A549 (cell line): ENCODE data around the gene ITGB8. TPM values are rescaled to one million over a fixed set of nuclear protein-coding genes. Genes with fewer than 3 reads are reported as not detected.

Source experiments
- ATAC-seq, 2 experiments: fragments of 200-7000 bp in 1 of 2; fragments of >200 bp in 1 of 2; cut with Nextera tagmentation in 1 of 2; cut with Tn5 transposase in 1 of 2; 3 replicates each; pipeline versions ENCODE4 v1.8.0 to v1.9.1; 2018 to 2020; ENCODE audit warnings: mild to moderate bottlenecking in 1 of 2, moderate library complexity in 1 of 2
- CTCF ChIA-PET: fragments of 300-600 bp; sonication (Branson Sonifier 250); formaldehyde crosslinking; extraction: SDS; loops from one replicate; lab custom pipeline; 2021; ENCODE audit warnings: antibody characterized with exemption, inconsistent platforms; lab: Yijun Ruan, JAX
- POLR2A ChIA-PET: fragments of 350-600 bp; formaldehyde crosslinking; extraction: SDS; loops from one replicate; lab custom pipeline; 2021; ENCODE audit warnings: antibody characterized with exemption, inconsistent platforms; lab: Yijun Ruan, JAX
- DNase-seq, 2 experiments: peaks; one replicate each; pipeline versions ENCODE4 v3.0.0 to v3.0.0-alpha.2; 2011 to 2016; ENCODE audit warnings: low read depth in 1 of 2, low spot score in 1 of 2
- FAIRE-seq: peaks from 2 replicates; lab custom pipeline; 2011; peaks lifted over from hg19 to GRCh38; lab: Jason Lieb, UNC
- H3K27ac ChIP-seq, 2 experiments: fragments of >200 bp; sonication (Bioruptor Twin); formaldehyde crosslinking; 3 replicates each; pipeline ENCODE4 v1.5.1; 2016 to 2017
- H3K4me1 ChIP-seq: fragments of >200 bp; sonication (Bioruptor Twin); formaldehyde crosslinking; 3 replicates; pipeline ENCODE4 v1.6.1; 2016
- H3K4me2 ChIP-seq: fragments of >200 bp; sonication (Bioruptor Twin); formaldehyde crosslinking; 3 replicates; pipeline ENCODE4 v1.6.1; 2016
- H3K4me3 ChIP-seq: fragments of >200 bp; sonication (Bioruptor Twin); formaldehyde crosslinking; 3 replicates; pipeline ENCODE4 v1.5.1; 2016
- H3K9me3 ChIP-seq: fragments of >200 bp; sonication (Bioruptor Twin); formaldehyde crosslinking; 3 replicates; pipeline ENCODE4 v1.6.1; 2016
- EHF ChIP-seq: fragments of 250-450 bp; sonication (Bioruptor Pico); IDR thresholded peaks from 2 replicates; pipeline ENCODE4 v1.5.0; 2020; ENCODE audit warnings: mild to moderate bottlenecking
- EP300 ChIP-seq, 2 experiments: fragments of >200 bp; sonication (Bioruptor Twin); formaldehyde crosslinking; IDR thresholded peaks; 2 replicates in 1 of 2; 3 replicates in 1 of 2; pipeline ENCODE4 v1.6.1; 2016 to 2017
- FOSB ChIP-seq: fragments of 250-450 bp; sonication (Bioruptor Pico); IDR thresholded peaks from 2 replicates; pipeline ENCODE4 v1.5.0; 2020; ENCODE audit warnings: mild to moderate bottlenecking, moderate library complexity
- FOSL2 ChIP-seq, 2 experiments: fragments of 450-650 bp in 1 of 2; fragments of >200 bp in 1 of 2; sonication (Bioruptor Twin) in 1 of 2; formaldehyde crosslinking; IDR thresholded peaks; 2 replicates each; pipeline versions ENCODE4 v1.5.0 to v1.6.1; 2016 to 2020; ENCODE audit warnings: mild to moderate bottlenecking in 1 of 2, moderate library complexity in 1 of 2
- GATA3 ChIP-seq: IDR thresholded peaks from 2 replicates; pipeline ENCODE4 v1.6.1; 2012; ENCODE audit warnings: borderline replicate concordance
- HEYL ChIP-seq: fragments of 250-450 bp; sonication (Bioruptor Pico); IDR thresholded peaks from 2 replicates; pipeline ENCODE4 v1.8.0; 2021; ENCODE audit warnings: mild to moderate bottlenecking, moderate library complexity
- MAZ ChIP-seq: fragments of 150-350 bp; IDR thresholded peaks from 2 replicates; pipeline ENCODE4 v1.6.1; 2014; ENCODE audit warnings: antibody characterized with exemption, low read depth, low read length, borderline replicate concordance
- NFE2L2 ChIP-seq: fragments of 150-350 bp; conservative IDR thresholded peaks from 2 replicates; pipeline ENCODE4 v1.6.1; 2014; ENCODE audit warnings: low read length
- NPAS2 ChIP-seq: fragments of 250-450 bp; sonication (Bioruptor Pico); IDR thresholded peaks from 2 replicates; pipeline ENCODE4 v1.8.0; 2022; ENCODE audit warnings: mild to moderate bottlenecking, moderate library complexity, borderline replicate concordance
- NR3C1 ChIP-seq: fragments of >200 bp; sonication (Bioruptor Twin); formaldehyde crosslinking; IDR thresholded peaks from 3 replicates; pipeline ENCODE4 v1.6.1; 2017
- PHF8 ChIP-seq: fragments of 200-600 bp; sonication (generic); IDR thresholded peaks from 2 replicates; pipeline ENCODE4 v1.6.1; 2016; ENCODE audit warnings: low read depth, mild to moderate bottlenecking, antibody characterized with exemption, moderate library complexity, borderline replicate concordance
- RAD21 ChIP-seq, 2 experiments: fragments of >200 bp in 1 of 2; sonication (Bioruptor Twin) in 1 of 2; formaldehyde crosslinking in 1 of 2; IDR thresholded peaks in 1 of 2; conservative IDR thresholded peaks in 1 of 2; 2 replicates in 1 of 2; 3 replicates in 1 of 2; pipeline ENCODE4 v1.6.1; 2012 to 2018; ENCODE audit warnings: inconsistent platforms in 1 of 2
- RNF2 ChIP-seq: fragments of 200-600 bp; sonication (generic); IDR thresholded peaks from 2 replicates; pipeline ENCODE4 v1.6.1; 2016; ENCODE audit warnings: low read depth, mild to moderate bottlenecking, antibody characterized with exemption, moderate library complexity, borderline replicate concordance
- SMC3 ChIP-seq: fragments of >200 bp; sonication (Bioruptor Twin); formaldehyde crosslinking; IDR thresholded peaks from 3 replicates; pipeline ENCODE4 v1.6.1; 2018; ENCODE audit warnings: inconsistent platforms
- SREBF2 ChIP-seq: fragments of 450-650 bp; IDR thresholded peaks from 2 replicates; pipeline ENCODE4 v1.6.1; 2014; ENCODE audit warnings: mild to moderate bottlenecking, moderate library complexity
- ZFP36 ChIP-seq: fragments of 450-650 bp; IDR thresholded peaks from 2 replicates; pipeline ENCODE4 v1.6.1; 2014; ENCODE audit warnings: borderline replicate concordance; ENCODE audit not compliant: partially characterized antibody
- ZSCAN20 ChIP-seq: fragments of 250-450 bp; sonication (Bioruptor Pico); IDR thresholded peaks from 2 replicates; pipeline ENCODE4 v1.8.0; 2022; ENCODE audit warnings: mild to moderate bottlenecking, moderate library complexity
- WGBS: methylation state at CpG from one replicate; pipeline ENCODE4 v1.1.6; 2017; ENCODE audit errors: missing lambda C conversion rate; 5-methylcytosine and 5-hydroxymethylcytosine counted together
- polyA plus RNA-seq, 4 experiments: library from polyadenylated mRNA; depleted of rRNA in 3 of 4; stranded (reverse); fragments of >200 nt; fragmentation: RNase III in 1 of 4; extraction: RNeasy Plus Mini Kit Qiagen cat#74134 plus additional on column Dnase treatment in 1 of 4; gene quantifications; 2 replicates in 3 of 4; 3 replicates in 1 of 4; pipeline ENCODE4 v1.2.3, GENCODE V29; 2011 to 2017
- TF ChIP-seq, protein P1 (sequence below): fragments of 150-350 bp; IDR thresholded peaks from 2 replicates; pipeline ENCODE4 v1.6.1; 2014; ENCODE audit warnings: low read depth, mild to moderate bottlenecking, low read length
- TF ChIP-seq, protein P2 (sequence below): fragments of >200 bp; sonication (Bioruptor Twin); formaldehyde crosslinking; IDR thresholded peaks from 3 replicates; pipeline ENCODE4 v1.5.1; 2016
- TF ChIP-seq, protein P3 (sequence below): fragments of 450-650 bp; IDR thresholded peaks from 2 replicates; pipeline ENCODE4 v1.6.1; 2014; ENCODE audit warnings: antibody characterized with exemption

The ITGB8 gene
- polyA plus RNA-seq, 2 of the 4 experiments (the other 2 are of a cell fraction): 0.39 to 0.67 TPM

- no peak overlapping the region for H3K27ac ChIP-seq
- H3K9me3 ChIP-seq: no peaks in the 10 kb centered on the region
- DNase-seq: no peak
- 67% methylated on average over 1 of the region's 1 CpG for WGBS
- POLR2A ChIA-PET: no interaction called here
- no peak for FAIRE-seq
- no peak overlapping the region for H3K4me3 ChIP-seq
- peaks cover 17% of the 10 kb centered on the region for H3K4me1 ChIP-seq
- ATAC-seq: no peak
- CTCF ChIA-PET: interaction anchor here (0.9 kb wide), 1 partner anchor 195 kb away, joined by 3 read pairs; the partner anchor contains the start of gene MACC1
- H3K4me2 ChIP-seq: no peak overlapping the region
- TF ChIP-seq, protein P1, sequence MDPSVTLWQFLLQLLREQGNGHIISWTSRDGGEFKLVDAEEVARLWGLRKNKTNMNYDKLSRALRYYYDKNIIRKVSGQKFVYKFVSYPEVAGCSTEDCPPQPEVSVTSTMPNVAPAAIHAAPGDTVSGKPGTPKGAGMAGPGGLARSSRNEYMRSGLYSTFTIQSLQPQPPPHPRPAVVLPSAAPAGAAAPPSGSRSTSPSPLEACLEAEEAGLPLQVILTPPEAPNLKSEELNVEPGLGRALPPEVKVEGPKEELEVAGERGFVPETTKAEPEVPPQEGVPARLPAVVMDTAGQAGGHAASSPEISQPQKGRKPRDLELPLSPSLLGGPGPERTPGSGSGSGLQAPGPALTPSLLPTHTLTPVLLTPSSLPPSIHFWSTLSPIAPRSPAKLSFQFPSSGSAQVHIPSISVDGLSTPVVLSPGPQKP: no peak
- TF ChIP-seq NPAS2 (CRISPR knock-in tag) (no peak), HEYL (no peak), EHF (CRISPR knock-in tag) (no peak), ZSCAN20 (no peak), NFE2L2 (no peak), PHF8 (no peak), RAD21 (conservative IDR thresholded peaks at IDR 0.05 in 1 of 2, IDR thresholded peaks at IDR 0.05 in 1 of 2) (no peak), FOSB (CRISPR knock-in tag) (no peak), ZFP36 (no peak), EP300 (IDR thresholded peaks at IDR 0.05) (no peak), RNF2 (no peak), GATA3 (no peak), SMC3 (no peak), FOSL2 (IDR thresholded peaks at IDR 0.05) (no peak), FOSL2 (CRISPR knock-in tag; IDR thresholded peaks at IDR 0.05) (no peak), NR3C1 (no peak), MAZ (no peak)
- TF ChIP-seq, protein P2, sequence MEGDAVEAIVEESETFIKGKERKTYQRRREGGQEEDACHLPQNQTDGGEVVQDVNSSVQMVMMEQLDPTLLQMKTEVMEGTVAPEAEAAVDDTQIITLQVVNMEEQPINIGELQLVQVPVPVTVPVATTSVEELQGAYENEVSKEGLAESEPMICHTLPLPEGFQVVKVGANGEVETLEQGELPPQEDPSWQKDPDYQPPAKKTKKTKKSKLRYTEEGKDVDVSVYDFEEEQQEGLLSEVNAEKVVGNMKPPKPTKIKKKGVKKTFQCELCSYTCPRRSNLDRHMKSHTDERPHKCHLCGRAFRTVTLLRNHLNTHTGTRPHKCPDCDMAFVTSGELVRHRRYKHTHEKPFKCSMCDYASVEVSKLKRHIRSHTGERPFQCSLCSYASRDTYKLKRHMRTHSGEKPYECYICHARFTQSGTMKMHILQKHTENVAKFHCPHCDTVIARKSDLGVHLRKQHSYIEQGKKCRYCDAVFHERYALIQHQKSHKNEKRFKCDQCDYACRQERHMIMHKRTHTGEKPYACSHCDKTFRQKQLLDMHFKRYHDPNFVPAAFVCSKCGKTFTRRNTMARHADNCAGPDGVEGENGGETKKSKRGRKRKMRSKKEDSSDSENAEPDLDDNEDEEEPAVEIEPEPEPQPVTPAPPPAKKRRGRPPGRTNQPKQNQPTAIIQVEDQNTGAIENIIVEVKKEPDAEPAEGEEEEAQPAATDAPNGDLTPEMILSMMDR: no peak
- TF ChIP-seq, all 56 proteins: peak for 0
Measured at GRCh38 chr7:20412032-20412431, 81.3 kb downstream of the ITGB8 start.

GRCh38 chr7:20417260-20417659 is 86.6 kb downstream of the ITGB8 start:
- ChIA-PET POLR2A (no interaction called here), CTCF (interaction anchor here (0.6 kb wide), 1 partner anchor 85 kb away, joined by 3 read pairs; no protein-coding TSS in a partner anchor)
- 100% methylated on average over 1 of the region's 1 CpG for WGBS
- no peaks in the 10 kb centered on the region for H3K4me1 ChIP-seq
- no peak overlapping the region for H3K4me2 ChIP-seq
- ATAC-seq: no peak
- no peak for TF ChIP-seq SREBF2
- TF ChIP-seq, protein P3, sequence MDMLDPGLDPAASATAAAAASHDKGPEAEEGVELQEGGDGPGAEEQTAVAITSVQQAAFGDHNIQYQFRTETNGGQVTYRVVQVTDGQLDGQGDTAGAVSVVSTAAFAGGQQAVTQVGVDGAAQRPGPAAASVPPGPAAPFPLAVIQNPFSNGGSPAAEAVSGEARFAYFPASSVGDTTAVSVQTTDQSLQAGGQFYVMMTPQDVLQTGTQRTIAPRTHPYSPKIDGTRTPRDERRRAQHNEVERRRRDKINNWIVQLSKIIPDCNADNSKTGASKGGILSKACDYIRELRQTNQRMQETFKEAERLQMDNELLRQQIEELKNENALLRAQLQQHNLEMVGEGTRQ: no peak
- TF ChIP-seq, all 56 proteins: peak for 0
- Histone ChIP-seq H3K4me3 (no peak overlapping the region), H3K27ac (no peak overlapping the region), H3K9me3 (no peaks in the 10 kb centered on the region)
- DNase-seq (no peak), FAIRE-seq (no peak)
